Fibroblast of the aortic adventitia (primary cell): ENCODE measurements around the gene ATG10. TPM values are rescaled to one million over a fixed set of nuclear protein-coding genes. Genes with fewer than 3 reads are reported as not detected.
"Not testable (repeated sequence)": the region's sequence is repeated elsewhere in the genome, so short reads cannot be mapped to it uniquely, and the experiment has no call there.

Experiments used
- DNase-seq: peaks from one replicate; pipeline ENCODE4 v3.0.0-alpha.2; 2010; ENCODE audit warnings: low read depth
- H3K4me3 ChIP-seq: 2 replicates; pipeline ENCODE4 v1.5.1; 2011; ENCODE audit warnings: low read depth, mild to moderate bottlenecking, control low read depth, low read length, moderate library complexity
- CTCF ChIP-seq: IDR thresholded peaks from 2 replicates; pipeline ENCODE4 v1.5.1; 2011; ENCODE audit warnings: mild to moderate bottlenecking, low read length, control low read depth, inconsistent platforms; ENCODE audit not compliant: insufficient read depth
- total RNA-seq: library from RNA; depleted of rRNA; stranded (reverse); fragments of >200 nt; gene quantifications from 2 replicates; pipeline ENCODE4 v1.2.3, GENCODE V29; 2012; ENCODE audit warnings: low replicate concordance

The ATG10 gene
- total RNA-seq, 1 donor = 8.8 TPM

DNA sequence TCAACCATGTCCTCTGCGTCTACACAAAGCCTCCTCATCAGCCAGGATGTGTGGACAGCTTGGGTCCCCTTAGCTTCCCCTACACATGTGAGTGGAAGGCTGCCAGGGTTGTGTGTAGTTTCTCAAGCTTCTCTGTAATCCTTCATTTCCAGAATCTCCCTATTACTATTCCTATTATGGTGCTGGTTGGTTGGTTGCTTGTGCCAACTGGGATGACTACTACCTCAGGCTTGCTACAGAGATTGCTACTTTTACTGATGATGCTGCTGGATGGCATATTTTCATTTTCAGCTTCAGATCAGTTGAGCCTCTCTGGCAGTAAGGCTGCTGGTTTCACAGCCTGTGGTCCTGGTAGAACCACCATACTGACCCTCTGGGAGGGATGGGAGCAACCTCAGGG, 39.9 kb downstream of the ATG10 start:
- no peak overlapping the region for H3K4me3 ChIP-seq
- no peak for TF ChIP-seq CTCF
- DNase-seq = peak; percentile 63

- not testable (repeated sequence) for H3K4me3 ChIP-seq, DNase-seq
These were observed 42.8 kb downstream of the ATG10 start for GRCh38 chr5:82014644-82015043.

GRCh38 chr5:82018462-82018861, 46.6 kb downstream of the ATG10 start:
- no peak overlapping the region for H3K4me3 ChIP-seq
- no peak for TF ChIP-seq CTCF
- DNase-seq = no peak

DNA sequence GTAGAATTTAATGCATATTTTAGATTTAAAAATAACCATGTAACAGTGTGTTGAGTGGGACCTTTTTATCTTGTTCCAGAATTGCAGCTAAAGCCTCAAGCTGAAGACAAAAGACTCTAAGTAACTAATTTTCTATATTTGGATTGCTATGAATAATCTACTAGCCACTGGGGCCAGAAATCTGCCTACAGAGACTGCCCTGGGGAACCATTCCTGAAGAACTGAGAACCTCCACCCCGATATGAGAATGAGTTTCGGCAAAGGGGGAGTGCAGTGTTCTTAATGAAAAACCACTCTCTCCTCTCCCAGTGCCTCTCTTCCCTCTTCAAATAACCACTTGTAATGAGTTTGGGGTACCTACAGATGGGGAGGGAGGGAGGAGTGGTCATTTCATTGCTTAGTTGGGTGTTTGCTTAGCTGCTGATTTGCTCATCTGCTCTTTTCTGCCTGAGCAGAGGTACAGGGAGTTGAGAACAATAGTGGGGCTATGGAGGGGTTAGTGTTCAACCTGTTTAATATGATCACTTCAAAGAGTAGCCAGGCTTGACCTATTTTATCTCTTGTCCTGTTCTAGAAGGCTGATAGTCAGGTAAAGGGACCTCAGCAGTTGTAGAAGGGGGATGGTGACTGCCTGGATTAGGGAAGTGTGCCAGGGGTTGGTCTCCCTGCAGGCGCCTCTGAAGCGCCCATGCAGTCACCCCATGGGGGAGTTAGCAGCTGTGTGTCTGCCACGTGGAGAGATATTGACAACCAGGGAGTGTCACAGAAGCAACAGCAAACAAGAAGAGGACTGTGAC, 47.7 kb downstream of the ATG10 start:
- H3K4me3 ChIP-seq = no peak overlapping the region
- no peak for TF ChIP-seq CTCF

GRCh38 chr5:82022499-82022898, 50.7 kb downstream of the ATG10 start:
- TF ChIP-seq CTCF = no peak
- H3K4me3 ChIP-seq = no peak overlapping the region
- DNase-seq = no peak

More for the DNA sequence above, 47.7 kb downstream of the ATG10 start:
- peak; percentile 17 for DNase-seq

DNA sequence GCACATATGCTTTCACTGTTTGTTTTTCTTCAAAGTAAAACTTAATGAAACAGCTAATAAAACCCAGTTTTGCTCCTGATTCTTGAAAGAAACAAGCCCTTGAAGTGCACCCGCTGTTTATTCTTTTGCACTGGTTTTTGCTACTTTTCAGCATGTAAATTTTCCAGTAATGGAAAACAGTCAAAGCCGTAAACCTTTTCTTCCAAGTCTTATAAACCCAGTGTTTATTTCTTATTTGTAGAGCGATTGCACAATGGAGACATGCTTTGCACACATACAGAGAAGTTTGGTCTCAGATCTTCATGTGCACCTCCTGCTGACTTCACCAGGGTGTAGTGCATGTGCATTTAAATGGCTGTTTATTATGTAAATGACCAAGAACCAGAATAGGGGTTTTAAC, 51.8 kb downstream of the ATG10 start:
- H3K4me3 ChIP-seq = no peak overlapping the region
- no peak for TF ChIP-seq CTCF
- no peak for DNase-seq

DNA sequence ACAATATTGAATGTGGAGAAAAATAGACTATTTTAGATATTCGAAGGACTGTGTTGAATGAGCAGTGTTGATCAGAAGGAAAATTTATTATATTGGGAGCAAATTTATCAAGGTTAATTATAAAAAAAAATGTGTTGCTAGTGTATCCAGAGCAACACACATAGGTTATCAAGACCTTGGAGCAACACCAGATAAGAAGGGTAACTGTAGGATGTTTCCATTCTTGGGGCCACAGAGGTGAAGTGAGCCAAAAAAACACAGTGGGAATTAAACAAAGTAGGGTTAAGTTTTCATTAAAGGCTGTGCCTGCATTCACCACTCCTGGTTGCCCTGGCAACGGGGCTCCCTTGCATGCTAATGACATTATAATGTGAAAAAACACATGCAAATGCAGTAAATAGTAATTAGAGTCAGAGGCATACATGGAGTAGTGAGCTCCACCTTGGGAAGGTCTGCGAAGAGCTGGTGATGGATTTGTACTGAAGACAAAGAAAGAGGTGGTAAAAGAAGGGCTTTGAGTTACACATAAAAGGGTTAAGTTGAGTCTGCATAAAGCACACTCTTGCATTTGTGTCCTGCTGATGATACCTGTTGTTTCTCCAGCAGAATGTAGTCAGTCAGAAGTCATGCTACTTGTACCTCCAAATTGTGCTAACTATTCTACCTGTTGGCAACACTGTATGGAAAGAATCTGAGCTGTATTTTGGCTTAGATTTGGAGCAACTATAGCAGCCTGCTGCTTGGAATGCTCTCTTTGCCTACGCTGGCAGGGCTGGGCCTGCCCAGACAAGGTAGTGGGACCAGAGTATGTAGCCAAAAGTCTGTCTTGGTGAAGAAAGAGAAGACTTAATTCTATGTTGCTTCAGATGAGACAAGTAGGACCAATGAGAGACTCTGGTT, 59.6 kb downstream of the ATG10 start:
- no peak for DNase-seq
- H3K4me3 ChIP-seq = no peak overlapping the region
- TF ChIP-seq CTCF = no peak

DNA sequence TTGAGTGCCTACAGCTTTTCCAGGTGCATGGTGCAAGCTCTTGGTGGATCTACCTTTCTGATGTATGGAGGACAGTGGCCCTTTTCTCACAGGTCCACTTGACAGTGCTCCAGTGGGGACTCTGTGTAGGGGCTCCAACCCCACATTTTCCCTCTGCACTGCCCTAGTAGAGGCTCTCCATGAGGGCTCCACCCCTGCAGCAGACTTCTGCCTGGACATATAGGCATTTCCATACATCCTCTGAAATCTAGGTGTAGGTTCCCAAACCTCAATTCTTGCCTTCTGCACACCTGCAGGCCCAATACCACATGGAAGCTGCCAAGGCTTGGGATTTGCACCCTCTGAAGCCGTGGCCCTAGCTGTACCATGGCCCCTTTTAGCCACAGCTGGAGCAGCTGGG, 71.1 kb downstream of the ATG10 start:
- H3K4me3 ChIP-seq, DNase-seq: not testable (repeated sequence)
